OCI-M2 (cell line): Measurements from ENCODE around the gene STK4.

Source experiments
- DNase-seq: peaks from one replicate; lab custom pipeline; 2025; ENCODE audit not compliant: unreplicated experiment; lab: John Stamatoyannopoulos, UW

STK4 gene

DNA sequence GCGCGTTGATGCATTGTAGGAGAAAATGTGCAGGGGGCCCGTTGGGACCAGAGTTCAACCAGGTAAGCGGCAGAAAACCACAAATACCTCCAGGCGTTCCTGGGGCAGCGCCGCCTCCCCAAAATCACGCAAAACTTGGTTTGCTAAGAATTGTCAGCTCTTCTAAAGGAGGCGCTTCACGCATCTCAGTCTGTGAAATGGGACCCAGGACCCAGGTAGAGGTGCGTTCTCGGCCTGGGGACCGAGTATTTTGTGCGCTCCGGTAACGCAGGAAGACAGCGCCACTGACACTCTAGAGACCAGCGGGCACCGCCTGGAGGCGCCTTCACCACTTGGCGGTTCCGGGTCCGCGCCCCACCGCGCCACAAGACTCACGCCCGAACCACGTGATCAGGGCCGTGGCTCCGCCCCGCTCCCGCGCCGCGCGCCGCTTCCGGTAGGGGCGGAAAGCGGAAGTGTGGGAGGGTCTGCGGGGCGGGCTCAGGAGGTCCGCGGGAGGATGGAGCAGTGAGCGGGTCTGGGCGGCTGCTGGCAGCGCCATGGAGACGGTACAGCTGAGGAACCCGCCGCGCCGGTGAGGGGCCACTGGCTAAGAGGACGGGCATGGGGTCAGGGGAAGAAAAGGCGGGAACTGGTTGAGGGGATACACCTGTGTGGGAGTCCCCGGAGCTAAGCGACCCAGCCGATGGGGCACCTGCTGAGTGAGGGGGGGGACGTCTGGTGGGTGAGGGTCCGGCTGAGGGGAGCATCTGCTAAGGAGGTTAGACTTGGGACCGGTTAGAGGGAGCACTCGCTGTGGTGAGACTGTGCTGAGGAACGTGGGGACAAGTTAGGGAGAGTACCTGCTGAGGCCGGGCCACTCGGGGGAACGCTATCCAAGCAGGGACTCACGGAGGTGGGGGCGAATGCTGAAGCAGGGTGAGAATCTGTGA, at the start of gene STK4:
Gene STK4, plus strand, starts transcription at position 483 of the 932 bp plus-strand sequence. Its CDS starts 57 bp downstream, at position 540.
- peak; percentile 70 for DNase-seq

DNA sequence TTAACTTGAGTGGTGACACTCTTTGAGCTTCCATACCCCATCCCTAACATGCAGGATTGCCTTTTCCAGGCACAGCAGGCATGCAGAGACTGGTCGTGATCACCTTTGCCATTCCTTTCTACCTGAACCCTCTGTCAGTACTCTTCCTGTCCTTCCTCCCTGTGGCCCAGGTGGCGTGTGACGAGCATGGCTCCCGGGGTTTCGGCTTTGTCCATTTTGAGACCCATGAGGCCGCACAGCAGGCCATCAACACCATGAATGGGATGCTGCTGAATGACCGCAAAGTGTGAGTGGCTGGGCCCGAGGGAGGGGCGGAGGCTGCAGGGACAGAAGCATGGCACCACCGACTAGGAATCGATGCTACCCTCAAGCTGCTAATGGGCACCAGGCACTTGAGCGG, 49.7 kb upstream of the STK4 start:
- no peak for DNase-seq

DNA sequence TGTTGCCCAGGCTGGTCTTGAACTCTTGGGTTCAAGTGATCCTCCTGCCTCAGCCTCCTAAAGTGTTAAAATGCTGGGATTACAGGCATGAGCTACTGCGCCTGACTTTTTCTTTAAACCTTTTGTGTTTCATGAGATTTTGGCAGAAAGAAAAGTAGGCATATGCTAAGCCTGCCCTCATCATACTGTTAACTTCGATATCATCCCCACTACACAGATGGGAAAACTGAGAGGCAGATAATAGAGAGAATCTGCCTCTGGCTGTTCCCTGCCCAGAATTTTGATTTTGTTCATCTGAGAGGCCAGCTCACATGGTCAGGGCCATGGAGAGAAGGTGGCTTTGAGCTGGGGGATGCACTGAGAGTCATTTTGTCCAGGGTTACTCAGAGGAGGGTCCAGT, 48.9 kb upstream of the STK4 start:
- no peak for DNase-seq

DNA sequence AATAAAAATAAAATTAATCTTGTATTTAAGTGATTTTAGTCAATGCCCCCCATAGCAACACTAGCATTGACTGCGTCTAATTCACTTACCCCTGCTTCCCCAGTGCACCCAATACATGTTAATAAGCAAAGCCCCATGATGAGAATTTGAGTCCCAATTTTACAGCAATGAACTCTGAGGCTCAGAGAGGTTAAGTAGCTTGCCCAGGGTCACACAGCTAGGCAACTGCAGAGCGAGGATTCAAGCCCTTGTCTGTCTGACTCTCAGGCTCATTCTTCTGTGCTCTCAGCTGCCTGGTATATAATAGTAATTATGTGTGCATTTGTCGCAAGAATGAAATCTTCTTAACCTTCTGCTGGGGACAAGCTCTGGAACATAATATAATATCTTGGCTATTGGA, 48.0 kb upstream of the STK4 start:
- DNase-seq, result no peak

- no peak for DNase-seq
These were observed 47.6 kb upstream of the STK4 start for GRCh38 chr20:44918761-44919160.

DNA sequence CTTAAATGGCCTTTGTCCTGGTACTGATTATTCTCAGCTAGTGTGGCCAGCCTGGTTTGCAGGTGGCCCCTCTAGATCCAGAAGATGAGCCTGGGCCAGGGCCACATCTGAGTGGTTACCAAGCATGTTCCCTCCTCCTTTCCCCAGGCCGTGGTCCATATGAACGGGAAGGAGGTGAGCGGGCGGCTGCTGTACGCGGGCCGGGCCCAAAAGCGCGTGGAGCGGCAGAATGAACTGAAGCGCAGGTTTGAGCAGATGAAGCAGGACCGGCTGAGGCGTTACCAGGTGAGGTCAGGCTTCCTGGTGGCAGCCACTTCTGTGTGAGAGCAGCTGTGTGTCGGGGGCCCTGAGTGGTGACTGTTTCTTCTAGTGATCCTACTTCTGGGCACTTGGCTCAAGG, 44.9 kb upstream of the STK4 start:
- DNase-seq, result no peak

GRCh38 chr20:44924541-44924940, 41.8 kb upstream of the STK4 start:
- DNase-seq, result no peak

DNA sequence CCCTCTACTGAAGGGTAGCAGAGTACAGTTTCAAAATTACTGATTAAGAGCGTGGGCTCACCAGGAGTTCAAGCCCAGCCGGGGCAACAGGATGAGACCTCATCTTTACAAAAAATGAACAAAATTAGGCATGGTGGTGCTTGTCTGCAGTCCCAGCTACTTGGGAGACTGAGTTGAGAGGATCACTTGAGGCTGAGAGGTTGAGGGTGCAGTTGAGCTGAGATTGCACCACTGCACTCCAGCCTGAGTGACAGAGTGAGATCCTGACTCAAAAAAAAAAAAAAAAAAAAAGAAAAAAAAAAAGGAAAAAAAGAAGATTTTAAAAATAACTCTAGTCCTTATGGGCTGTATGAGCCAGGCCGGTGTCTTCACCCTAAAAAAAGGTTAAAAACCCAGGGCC, 37.7 kb upstream of the STK4 start:
- no peak for DNase-seq

DNA sequence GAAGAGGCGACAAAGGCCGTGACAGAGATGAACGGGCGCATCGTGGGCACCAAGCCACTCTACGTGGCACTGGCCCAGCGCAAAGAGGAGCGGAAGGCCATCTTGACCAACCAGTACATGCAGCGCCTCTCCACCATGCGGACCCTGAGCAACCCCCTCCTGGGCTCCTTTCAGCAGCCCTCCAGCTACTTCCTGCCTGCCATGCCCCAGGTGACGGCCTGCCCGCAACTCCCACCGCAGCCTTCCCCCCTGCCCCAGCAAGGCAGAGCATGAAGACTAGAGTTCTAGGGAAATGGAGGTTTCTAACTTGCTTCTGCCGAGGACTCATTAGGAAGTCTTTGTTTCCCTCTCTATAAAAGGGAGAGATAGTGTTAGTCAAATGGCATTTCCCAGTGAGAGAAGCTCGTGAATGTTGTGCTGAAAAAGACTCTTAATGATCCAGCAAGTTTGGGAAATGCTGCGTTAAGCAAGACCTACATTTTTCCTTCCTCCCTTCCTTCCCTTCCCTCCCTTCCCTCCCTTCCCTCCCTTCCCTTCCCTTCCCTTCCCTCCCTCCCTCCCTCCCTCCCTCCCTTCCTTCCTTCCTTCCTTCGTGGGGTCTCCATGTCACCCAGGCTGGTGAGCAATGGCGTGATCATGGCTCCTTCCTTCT, 35.7 kb upstream of the STK4 start:
- no peak for DNase-seq

DNA sequence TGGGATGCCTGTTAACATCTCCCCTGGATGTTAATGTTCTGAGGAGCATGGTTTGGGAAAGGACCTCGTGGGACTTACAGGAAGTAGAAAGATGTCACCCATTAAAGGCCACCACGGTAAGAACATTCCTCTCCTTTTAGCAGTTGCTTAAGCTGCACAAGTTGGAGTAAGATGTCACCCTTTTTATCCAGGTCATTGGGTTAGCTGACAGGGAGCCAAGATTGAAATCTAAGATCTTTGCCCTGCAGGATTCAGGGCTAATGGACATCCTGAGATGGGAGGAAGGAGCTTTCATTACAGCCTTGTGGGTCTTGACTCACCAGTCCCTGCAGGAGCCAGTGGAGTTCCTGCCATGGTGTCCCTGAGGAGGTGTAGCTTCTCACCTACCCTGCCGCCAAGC, 34.4 kb upstream of the STK4 start:
- no peak for DNase-seq

DNA sequence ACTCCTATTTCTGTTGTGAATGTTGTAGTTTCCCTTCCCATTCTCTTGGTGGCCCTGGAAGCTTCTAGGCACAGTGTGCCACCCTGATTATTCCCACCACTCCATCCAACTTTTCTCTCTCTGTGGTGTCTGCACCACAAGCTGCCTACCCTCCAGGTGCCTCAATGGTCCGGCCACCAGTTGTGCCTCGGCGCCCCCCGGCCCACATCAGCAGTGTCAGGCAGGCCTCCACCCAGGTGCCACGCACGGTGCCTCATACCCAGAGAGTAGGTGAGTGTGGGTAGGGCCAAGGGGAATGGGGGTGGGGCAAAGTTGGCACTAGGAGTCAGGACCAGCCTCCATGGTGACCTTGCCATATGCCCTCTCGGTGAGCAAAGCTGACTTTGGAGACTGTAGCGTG, 33.4 kb upstream of the STK4 start:
- no peak for DNase-seq

DNA sequence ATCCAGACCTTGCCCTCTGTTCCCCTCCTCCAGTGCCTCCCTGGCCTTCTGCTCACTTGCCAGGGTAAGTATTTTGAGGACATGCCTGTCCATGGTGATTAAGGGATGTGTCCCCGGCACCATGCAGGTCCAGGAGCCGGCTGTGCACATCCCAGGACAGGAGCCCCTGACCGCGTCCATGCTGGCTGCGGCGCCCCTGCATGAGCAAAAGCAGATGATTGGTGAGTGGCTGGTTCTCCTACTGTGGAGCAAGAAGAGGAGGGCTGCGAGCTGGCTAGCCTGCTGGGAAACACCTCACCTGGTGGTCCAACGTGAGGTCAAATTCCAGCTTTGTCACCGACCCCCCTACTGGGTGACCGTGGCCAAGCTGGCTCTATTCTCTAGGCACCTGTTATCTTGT, 29.8 kb upstream of the STK4 start:
- no peak for DNase-seq

GRCh38 chr20:44938637-44939036, 27.7 kb upstream of the STK4 start:
- no peak for DNase-seq

GRCh38 chr20:44941120-44941691, 25.1 kb upstream of the STK4 start:
- no peak for DNase-seq

DNA sequence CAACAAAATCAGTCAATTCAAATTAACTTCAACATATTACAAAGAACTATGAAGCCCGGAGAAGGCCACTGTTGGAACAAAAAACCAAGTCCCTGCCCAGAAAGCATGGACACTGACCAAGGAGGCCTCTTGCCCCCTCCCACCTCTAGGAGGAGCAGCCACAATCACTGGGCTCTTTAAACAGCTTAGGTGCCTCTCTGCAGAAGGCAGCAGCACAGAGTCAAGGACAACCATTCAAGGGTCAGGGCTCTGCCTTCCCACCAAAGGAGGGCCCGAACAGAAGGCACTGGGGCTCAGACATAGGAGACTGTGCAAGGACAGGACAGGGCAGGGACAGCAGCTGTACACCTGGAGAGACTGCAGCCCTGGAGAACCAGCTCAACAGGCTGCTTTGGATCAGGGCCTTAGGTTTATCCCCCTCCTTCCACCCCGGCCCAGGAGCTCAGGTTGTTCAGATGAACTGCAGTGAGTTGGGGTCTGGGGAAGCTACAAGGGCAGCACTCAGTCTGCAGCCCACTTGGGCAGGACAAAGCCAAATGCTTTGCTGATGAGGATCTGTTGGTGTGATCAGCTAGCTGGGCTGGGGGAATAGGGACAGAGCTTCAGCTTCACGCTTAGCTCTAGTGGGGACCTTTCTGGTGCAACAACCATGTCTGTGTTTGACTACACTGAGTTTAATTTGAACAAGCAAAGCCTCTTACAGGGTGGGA, 23.9 kb upstream of the STK4 start:
- DNase-seq, result no peak

DNA sequence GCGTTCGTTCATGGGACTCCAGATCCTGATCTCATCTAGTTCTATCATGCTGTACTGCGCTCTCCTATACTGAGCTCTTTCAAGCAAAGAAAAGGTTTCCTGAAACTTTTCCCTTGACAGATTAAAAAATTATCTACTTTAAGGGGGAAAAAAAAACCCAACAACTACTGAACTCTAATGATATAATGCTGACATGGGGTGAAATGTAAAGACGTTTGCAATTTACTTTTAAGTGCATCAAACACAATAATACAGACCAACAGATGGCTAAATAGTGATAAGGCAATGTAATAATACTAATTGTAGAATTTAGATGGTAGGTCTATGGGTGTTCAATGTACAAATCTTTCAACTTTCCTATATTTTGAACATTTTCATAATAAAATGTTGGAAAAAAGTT, 22.5 kb upstream of the STK4 start:
- no peak for DNase-seq

DNA sequence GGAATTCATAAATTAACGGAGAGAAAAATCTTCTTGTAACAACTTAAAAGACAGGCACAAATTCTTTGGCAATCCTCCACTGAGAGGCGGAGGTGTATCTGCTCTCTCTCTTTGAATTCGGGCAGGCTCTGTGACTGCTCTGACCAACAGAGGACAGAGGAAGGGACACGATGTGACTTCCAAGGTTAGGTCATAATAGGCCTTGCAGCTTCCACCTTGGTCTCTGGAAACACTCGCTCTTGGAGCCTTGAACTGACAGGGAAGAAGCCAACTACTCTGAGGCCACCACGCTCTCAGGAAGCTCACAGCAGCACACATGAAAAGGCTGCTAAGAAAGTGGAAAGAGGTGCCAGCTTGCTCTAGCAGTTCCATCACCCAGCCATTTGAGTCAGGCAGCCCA, 21.1 kb upstream of the STK4 start:
- DNase-seq, result no peak

- DNase-seq, result no peak
These were observed 19.9 kb upstream of the STK4 start for GRCh38 chr20:44946271-44946852.

DNA sequence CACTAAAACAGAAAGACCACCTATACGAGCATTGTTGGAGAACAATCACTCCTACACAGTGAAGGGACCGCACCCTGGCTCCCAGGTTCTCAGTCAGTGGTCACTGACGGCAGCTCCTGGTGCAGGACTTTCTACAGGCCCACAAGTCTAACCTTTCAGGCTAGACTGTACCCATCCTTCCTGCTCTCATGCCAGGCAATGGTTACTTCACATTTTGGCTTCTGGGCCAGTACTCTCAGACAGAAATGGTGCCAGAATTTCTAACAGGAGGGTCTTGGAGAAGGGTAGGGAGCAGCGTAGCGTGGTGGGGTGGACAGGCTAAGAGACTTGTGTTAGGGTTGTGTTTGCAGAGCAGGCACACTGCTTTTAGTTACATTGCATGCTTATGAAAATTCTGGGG, 18.2 kb upstream of the STK4 start:
- no peak for DNase-seq

DNA sequence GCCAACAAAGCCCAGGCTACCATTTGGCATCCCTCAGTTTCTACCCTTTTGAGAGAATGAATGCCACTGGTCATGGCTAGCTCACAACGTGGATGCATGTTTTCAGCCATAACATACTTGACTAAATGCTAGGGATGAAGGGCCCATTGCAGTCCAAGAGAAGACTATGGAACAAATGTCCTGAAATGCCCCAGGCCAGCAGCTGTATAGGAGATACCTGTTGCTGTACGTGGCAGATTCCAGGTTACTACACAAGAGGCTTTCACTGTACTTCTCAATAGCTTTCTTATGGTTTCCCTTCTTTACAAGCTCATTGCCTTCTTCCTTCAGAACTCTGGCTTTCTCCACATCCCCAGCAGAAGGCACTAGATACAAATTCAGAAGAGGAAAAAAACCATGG, 17.8 kb upstream of the STK4 start:
- DNase-seq, result no peak

DNA sequence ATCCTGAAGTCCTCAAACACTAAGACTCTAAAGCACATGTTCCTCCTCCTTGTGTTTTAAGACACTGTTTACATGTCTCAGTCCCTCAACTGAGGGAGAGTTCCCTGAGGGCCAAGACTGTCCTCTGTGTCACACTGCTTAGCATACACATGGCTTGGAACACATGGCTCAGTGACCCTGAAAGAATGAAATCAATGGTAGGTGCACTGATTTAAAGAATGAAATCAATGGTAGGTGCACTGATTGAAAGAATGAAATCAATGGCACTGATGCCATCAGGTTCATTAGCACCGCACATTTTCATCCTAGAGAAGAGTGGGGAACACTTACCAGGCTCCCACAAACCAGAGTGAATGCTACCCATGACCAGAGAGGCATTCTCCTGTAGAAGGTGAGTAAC, 15.9 kb upstream of the STK4 start:
- no peak for DNase-seq
